ENCODE measurements around the gene SLC12A9.

DNA sequence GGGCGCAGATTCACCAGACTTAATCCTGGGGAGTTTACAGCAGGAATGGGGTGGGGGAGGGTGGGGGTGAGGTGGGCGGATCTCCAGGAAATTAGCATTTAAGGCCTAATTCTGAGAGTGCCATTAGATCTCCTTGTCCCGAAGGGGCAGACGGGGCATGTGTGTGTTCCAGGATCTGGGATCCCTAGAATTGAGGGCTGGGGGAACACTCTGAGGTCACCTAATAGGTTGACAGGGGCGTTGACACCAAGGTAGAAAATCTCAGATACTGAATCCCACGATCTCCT lies 15.8 kb upstream of the SLC12A9 start:
- TF ChIP-seq, protein P1, sequence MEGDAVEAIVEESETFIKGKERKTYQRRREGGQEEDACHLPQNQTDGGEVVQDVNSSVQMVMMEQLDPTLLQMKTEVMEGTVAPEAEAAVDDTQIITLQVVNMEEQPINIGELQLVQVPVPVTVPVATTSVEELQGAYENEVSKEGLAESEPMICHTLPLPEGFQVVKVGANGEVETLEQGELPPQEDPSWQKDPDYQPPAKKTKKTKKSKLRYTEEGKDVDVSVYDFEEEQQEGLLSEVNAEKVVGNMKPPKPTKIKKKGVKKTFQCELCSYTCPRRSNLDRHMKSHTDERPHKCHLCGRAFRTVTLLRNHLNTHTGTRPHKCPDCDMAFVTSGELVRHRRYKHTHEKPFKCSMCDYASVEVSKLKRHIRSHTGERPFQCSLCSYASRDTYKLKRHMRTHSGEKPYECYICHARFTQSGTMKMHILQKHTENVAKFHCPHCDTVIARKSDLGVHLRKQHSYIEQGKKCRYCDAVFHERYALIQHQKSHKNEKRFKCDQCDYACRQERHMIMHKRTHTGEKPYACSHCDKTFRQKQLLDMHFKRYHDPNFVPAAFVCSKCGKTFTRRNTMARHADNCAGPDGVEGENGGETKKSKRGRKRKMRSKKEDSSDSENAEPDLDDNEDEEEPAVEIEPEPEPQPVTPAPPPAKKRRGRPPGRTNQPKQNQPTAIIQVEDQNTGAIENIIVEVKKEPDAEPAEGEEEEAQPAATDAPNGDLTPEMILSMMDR (IDR thresholded peaks at IDR 0.05): no peak
- TF ChIP-seq EP300 (IDR thresholded peaks at IDR 0.05): no peak
- no peak for TF ChIP-seq POLR2AphosphoS5 (IDR thresholded peaks at IDR 0.05)
